GM12878 (cell line): ENCODE results near the gene FSIP1. TPM values are rescaled to one million over a fixed set of nuclear protein-coding genes. Genes with fewer than 3 reads are reported as not detected.

ENCODE experiments used
- ATAC-seq: fragments of 200-7000 bp; cut with Tn5 transposase; 3 replicates; pipeline ENCODE4 v1.9.1; 2020; ENCODE audit warnings: mild to moderate bottlenecking, moderate library complexity
- BruUV-seq: library from RNA; stranded (reverse); fragments of 400-500 nt; replicated peaks from 2 replicates; lab custom pipeline; 2021; lab: Mats Ljungman, UMichigan
- CTCF ChIA-PET: fragments of 300-600 bp; sonication (Branson Sonifier 250); formaldehyde crosslinking; extraction: SDS; loops from one replicate; lab custom pipeline; 2021; ENCODE audit warnings: inconsistent platforms; lab: Yijun Ruan, JAX
- POLR2A ChIA-PET: fragments of 350-600 bp; formaldehyde crosslinking; extraction: SDS; loops from one replicate; lab custom pipeline; 2021; ENCODE audit warnings: inconsistent platforms; lab: Charles Lee
- RAD21 ChIA-PET: fragments of 300-600 bp; sonication (Branson Sonifier 250); formaldehyde crosslinking; loops from one replicate; lab custom pipeline; 2023; ENCODE audit warnings: antibody characterized with exemption; ENCODE audit not compliant: unreplicated experiment; lab: Charles Lee
- SMC1A ChIA-PET: fragments of 300-600 bp; sonication (Branson Sonifier 250); formaldehyde crosslinking; loops from one replicate; lab custom pipeline; 2023; ENCODE audit not compliant: unreplicated experiment, uncharacterized antibody; lab: Charles Lee
- DNase-seq: peaks from one replicate; pipeline ENCODE4 v3.0.0-alpha.2; 2011; ENCODE audit warnings: low read depth, low spot score
- FAIRE-seq: peaks from 3 replicates; lab custom pipeline; 2011; peaks lifted over from hg19 to GRCh38; lab: Jason Lieb, UNC
- H2AFZ ChIP-seq: 2 replicates; pipeline ENCODE4 v1.6.0; 2011; ENCODE audit warnings: low read depth, low read length, control low read depth; ENCODE audit not compliant: control insufficient read depth
- H3K27ac ChIP-seq: 2 replicates; pipeline ENCODE4 v1.5.1; 2011; ENCODE audit warnings: control low read depth; ENCODE audit not compliant: control insufficient read depth, insufficient read depth
- H3K27me3 ChIP-seq, 2 experiments: replicated peaks in 1 of 2; 2 replicates each; pipeline versions ENCODE4 v1.6.0 to v1.6.1; 2011; ENCODE audit warnings: low read length in 1 of 2; ENCODE audit not compliant: control insufficient read depth in 2 of 2, insufficient read depth in 2 of 2
- H3K36me3 ChIP-seq, 2 experiments: 2 replicates each; pipeline ENCODE4 v1.5.1; 2011; ENCODE audit warnings: low read length in 1 of 2; ENCODE audit not compliant: control insufficient read depth in 2 of 2, insufficient read depth in 2 of 2
- H3K4me1 ChIP-seq: 2 replicates; pipeline ENCODE4 v1.6.1; 2011; ENCODE audit warnings: mild to moderate bottlenecking, low read length, moderate library complexity, mixed read lengths; ENCODE audit not compliant: control insufficient read depth, insufficient read depth
- H3K4me2 ChIP-seq: 2 replicates; pipeline ENCODE4 v1.6.0; 2011; ENCODE audit warnings: control low read depth; ENCODE audit not compliant: control insufficient read depth, insufficient read depth
- H3K4me3 ChIP-seq: fragments of 200-600 bp; sonication (generic); 2 replicates; pipeline ENCODE4 v1.5.1; 2016
- H3K79me2 ChIP-seq: 2 replicates; pipeline ENCODE4 v1.6.0; 2011; ENCODE audit warnings: low read length; ENCODE audit not compliant: control insufficient read depth, insufficient read depth
- H3K9ac ChIP-seq: 2 replicates; pipeline ENCODE4 v1.8.0; 2011; ENCODE audit warnings: low read length, control low read depth, mixed read lengths; ENCODE audit not compliant: control insufficient read depth, insufficient read depth
- H3K9me3 ChIP-seq: replicated peaks from 3 replicates; pipeline ENCODE4 v1.5.1; 2011; ENCODE audit warnings: mild to moderate bottlenecking, low read length; ENCODE audit not compliant: control insufficient read depth, insufficient read depth
- H4K20me1 ChIP-seq: 2 replicates; pipeline ENCODE4 v1.6.0; 2011; ENCODE audit not compliant: control insufficient read depth, insufficient read depth
- ATF7 ChIP-seq: fragments of 450-650 bp; IDR thresholded peaks from 2 replicates; pipeline ENCODE4 v1.6.1; 2016; ENCODE audit warnings: low read depth, mild to moderate bottlenecking
- EGR1 ChIP-seq, 2 experiments: IDR thresholded peaks; 1 replicate in 1 of 2; 2 replicates in 1 of 2; pipeline ENCODE4 v1.6.1; 2011 to 2012; ENCODE audit warnings: low read depth in 2 of 2, low read length in 2 of 2, borderline replicate concordance in 1 of 2, mild to moderate bottlenecking in 1 of 2, moderate library complexity in 1 of 2
- HCFC1 ChIP-seq: fragments of 150-350 bp; IDR thresholded peaks from 2 replicates; pipeline ENCODE4 v1.6.1; 2014; ENCODE audit warnings: low read length
- MYC ChIP-seq: IDR thresholded peaks from 2 replicates; pipeline ENCODE4 v1.6.1; 2011; ENCODE audit warnings: mild to moderate bottlenecking, low read length, moderate library complexity, inconsistent platforms; ENCODE audit not compliant: insufficient read depth, insufficient replicate concordance, insufficient read length, severe bottlenecking
- RAD21 ChIP-seq: IDR thresholded peaks from 2 replicates; pipeline ENCODE4 v1.6.1; 2011; ENCODE audit warnings: mild to moderate bottlenecking, low read depth, low read length, moderate library complexity; ENCODE audit not compliant: insufficient read depth
- RB1 ChIP-seq: fragments of 450-650 bp; formaldehyde crosslinking; IDR thresholded peaks from 2 replicates; pipeline ENCODE4 v1.6.1; 2017; ENCODE audit warnings: mild to moderate bottlenecking, borderline replicate concordance
- SREBF2 ChIP-seq: IDR thresholded peaks from 2 replicates; pipeline ENCODE4 v1.6.1; 2012; ENCODE audit warnings: mild to moderate bottlenecking, low read length
- TCF3 ChIP-seq: IDR thresholded peaks from 2 replicates; pipeline ENCODE4 v1.6.1; 2012; ENCODE audit warnings: low read depth, mild to moderate bottlenecking, low read length, borderline replicate concordance; ENCODE audit not compliant: insufficient read depth
- TCF7 ChIP-seq: IDR thresholded peaks from 2 replicates; pipeline ENCODE4 v1.6.1; 2014; ENCODE audit warnings: antibody characterized with exemption, borderline replicate concordance
- WGBS: methylation state at CpG from one replicate; pipeline ENCODE4 v1.1.6; 2016; ENCODE audit warnings: low lambda C conversion rate; ENCODE audit not compliant: insufficient replicate concordance, insufficient coverage; ENCODE audit errors: missing lambda C conversion rate; 5-methylcytosine and 5-hydroxymethylcytosine counted together
- in situ Hi-C: fragments of 300-500 bp; cut with MboI; formaldehyde crosslinking; loops from 9 replicates; pipeline ENCODE4 v1.14.3; 2018; ENCODE audit warnings: mixed read lengths
- intact Hi-C: fragments of 100-400 bp; cut with micrococcal nuclease; formaldehyde crosslinking; loops from one replicate; pipeline ENCODE4 v1.14.2; 2022; ENCODE audit not compliant: unreplicated experiment
- polyA plus RNA-seq, 11 experiments: library from polyadenylated mRNA; depleted of rRNA in 4 of 11; unstranded in 6 of 11; stranded (reverse) in 5 of 11; fragments of >200 nt; fragmentation: Nextera tagmentation in 4 of 11; fragmentation: Illumina TruSeq in 1 of 11; extraction: Ambion mirVana in 4 of 11; extraction: Trizol in 1 of 11; gene quantifications; 1 replicate in 1 of 11; 2 replicates in 10 of 11; pipeline versions ENCODE4 v1.2.1 to v1.2.3, GENCODE V29; 2011 to 2016; ENCODE audit warnings: inconsistent platforms in 2 of 11, missing spikeins in 2 of 11, low read depth in 1 of 11
- total RNA-seq, 4 experiments: library from RNA; depleted of rRNA in 3 of 4; stranded (reverse); fragments of >200 nt in 3 of 4; fragmentation: Illumina TruSeq in 1 of 4; extraction: Trizol in 1 of 4; gene quantifications; 2 replicates each; pipeline versions ENCODE4 v1.2.1 to v1.2.3, GENCODE V29; 2013 to 2021
- TF ChIP-seq, protein P1 (sequence below): IDR thresholded peaks from 2 replicates; pipeline ENCODE4 v1.6.1; 2011; ENCODE audit warnings: borderline replicate concordance, low read depth, mild to moderate bottlenecking, moderate library complexity, mixed read lengths, low read length; ENCODE audit not compliant: insufficient read depth; ENCODE audit errors: extremely low read length
- TF ChIP-seq, protein P2 (sequence below): fragments of 450-650 bp; IDR thresholded peaks from 2 replicates; pipeline ENCODE4 v1.6.1; 2018; ENCODE audit warnings: borderline replicate concordance, mild to moderate bottlenecking; ENCODE audit not compliant: partially characterized antibody
- TF ChIP-seq, protein P3 (sequence below): fragments of 450-650 bp; IDR thresholded peaks from 2 replicates; pipeline ENCODE4 v1.6.1; 2016; ENCODE audit warnings: mild to moderate bottlenecking, moderate library complexity, borderline replicate concordance

The FSIP1 gene
- total and polyA plus RNA-seq, 10 of the 15 experiments (the other 5 are each of a cell fraction or from before 2014, with no cell fraction given) = 0.15 to 0.67 (median 0.35) TPM

DNA sequence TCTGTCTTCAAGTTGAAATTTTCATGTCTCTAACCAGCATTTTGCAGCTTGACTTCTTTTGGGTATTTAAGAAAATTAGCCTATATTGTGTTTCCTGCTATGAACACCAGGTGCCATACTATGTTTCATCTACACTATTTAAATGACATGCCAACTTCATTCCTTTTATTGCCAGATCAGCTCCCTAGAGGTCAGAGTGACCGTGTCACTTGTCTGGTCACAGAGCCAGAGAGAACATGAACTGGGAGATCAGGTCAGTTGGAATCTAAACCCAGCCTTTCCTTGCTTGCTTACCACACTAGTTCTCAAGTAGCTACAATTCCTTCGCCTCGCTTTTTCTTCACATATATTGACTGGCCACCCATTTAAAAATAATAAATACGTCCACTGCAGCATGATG, 114.2 kb downstream of the FSIP1 start:
- ATAC-seq = no peak
- 51% methylated on average over 4 of the region's 4 CpGs for WGBS
- CTCF ChIA-PET = interaction anchor here (1.5 to 2.8 kb wide), 2 partner anchors 18 to 88 kb away, joined by 3 to 9 read pairs; no protein-coding TSS in a partner anchor
- TF ChIP-seq RB1 = no peak
- TF ChIP-seq TCF7 = no peak
- TF ChIP-seq EGR1 (IDR thresholded peaks at IDR 0.05; ENCODE audit: borderline replicate concordance in 1 of 2, low read depth in 2 of 2, low read length in 2 of 2) = no peak
- no peak for TF ChIP-seq HCFC1
- TF ChIP-seq ATF7 = no peak
- TF ChIP-seq, protein P1, sequence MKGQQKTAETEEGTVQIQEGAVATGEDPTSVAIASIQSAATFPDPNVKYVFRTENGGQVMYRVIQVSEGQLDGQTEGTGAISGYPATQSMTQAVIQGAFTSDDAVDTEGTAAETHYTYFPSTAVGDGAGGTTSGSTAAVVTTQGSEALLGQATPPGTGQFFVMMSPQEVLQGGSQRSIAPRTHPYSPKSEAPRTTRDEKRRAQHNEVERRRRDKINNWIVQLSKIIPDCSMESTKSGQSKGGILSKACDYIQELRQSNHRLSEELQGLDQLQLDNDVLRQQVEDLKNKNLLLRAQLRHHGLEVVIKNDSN = no peak
- TF ChIP-seq SREBF2 = no peak
- TF ChIP-seq, protein P2, sequence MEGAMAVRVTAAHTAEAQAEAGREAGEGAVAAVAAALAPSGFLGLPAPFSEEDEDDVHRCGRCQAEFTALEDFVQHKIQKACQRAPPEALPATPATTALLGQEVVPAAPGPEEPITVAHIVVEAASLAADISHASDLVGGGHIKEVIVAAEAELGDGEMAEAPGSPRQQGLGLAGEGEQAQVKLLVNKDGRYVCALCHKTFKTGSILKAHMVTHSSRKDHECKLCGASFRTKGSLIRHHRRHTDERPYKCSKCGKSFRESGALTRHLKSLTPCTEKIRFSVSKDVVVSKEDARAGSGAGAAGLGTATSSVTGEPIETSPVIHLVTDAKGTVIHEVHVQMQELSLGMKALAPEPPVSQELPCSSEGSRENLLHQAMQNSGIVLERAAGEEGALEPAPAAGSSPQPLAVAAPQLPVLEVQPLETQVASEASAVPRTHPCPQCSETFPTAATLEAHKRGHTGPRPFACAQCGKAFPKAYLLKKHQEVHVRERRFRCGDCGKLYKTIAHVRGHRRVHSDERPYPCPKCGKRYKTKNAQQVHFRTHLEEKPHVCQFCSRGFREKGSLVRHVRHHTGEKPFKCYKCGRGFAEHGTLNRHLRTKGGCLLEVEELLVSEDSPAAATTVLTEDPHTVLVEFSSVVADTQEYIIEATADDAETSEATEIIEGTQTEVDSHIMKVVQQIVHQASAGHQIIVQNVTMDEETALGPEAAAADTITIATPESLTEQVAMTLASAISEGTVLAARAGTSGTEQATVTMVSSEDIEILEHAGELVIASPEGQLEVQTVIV = no peak
- no peak for TF ChIP-seq RAD21
- no peak for TF ChIP-seq MYC
- TF ChIP-seq, protein P3, sequence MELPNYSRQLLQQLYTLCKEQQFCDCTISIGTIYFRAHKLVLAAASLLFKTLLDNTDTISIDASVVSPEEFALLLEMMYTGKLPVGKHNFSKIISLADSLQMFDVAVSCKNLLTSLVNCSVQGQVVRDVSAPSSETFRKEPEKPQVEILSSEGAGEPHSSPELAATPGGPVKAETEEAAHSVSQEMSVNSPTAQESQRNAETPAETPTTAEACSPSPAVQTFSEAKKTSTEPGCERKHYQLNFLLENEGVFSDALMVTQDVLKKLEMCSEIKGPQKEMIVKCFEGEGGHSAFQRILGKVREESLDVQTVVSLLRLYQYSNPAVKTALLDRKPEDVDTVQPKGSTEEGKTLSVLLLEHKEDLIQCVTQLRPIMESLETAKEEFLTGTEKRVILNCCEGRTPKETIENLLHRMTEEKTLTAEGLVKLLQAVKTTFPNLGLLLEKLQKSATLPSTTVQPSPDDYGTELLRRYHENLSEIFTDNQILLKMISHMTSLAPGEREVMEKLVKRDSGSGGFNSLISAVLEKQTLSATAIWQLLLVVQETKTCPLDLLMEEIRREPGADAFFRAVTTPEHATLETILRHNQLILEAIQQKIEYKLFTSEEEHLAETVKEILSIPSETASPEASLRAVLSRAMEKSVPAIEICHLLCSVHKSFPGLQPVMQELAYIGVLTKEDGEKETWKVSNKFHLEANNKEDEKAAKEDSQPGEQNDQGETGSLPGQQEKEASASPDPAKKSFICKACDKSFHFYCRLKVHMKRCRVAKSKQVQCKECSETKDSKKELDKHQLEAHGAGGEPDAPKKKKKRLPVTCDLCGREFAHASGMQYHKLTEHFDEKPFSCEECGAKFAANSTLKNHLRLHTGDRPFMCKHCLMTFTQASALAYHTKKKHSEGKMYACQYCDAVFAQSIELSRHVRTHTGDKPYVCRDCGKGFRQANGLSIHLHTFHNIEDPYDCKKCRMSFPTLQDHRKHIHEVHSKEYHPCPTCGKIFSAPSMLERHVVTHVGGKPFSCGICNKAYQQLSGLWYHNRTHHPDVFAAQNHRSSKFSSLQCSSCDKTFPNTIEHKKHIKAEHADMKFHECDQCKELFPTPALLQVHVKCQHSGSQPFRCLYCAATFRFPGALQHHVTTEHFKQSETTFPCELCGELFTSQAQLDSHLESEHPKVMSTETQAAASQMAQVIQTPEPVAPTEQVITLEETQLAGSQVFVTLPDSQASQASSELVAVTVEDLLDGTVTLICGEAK = no peak
- no peak for TF ChIP-seq TCF3
- TF ChIP-seq, all 136 proteins: peak for 0
- BruUV-seq = no TSS peak
- H3K79me2 ChIP-seq = no peaks in the 10 kb centered on the region
- FAIRE-seq (no peak), DNase-seq (no peak)
- H2AFZ ChIP-seq = no peak overlapping the region
- POLR2A ChIA-PET = no interaction called here
- no peaks in the 10 kb centered on the region for H3K27me3 ChIP-seq
- H3K9me3 ChIP-seq = no peaks in the 10 kb centered on the region
- no peak overlapping the region for H3K9ac ChIP-seq
- in situ Hi-C loops = no loop called here
- no peaks in the 10 kb centered on the region for H3K36me3 ChIP-seq
- RAD21 ChIA-PET = interaction anchor here (1.4 to 1.5 kb wide), 2 partner anchors 11 to 89 kb away, joined by 3 to 9 read pairs; no protein-coding TSS in a partner anchor
- H4K20me1 ChIP-seq = no peaks in the 10 kb centered on the region
- intact Hi-C loops = no loop called here
- H3K4me3 ChIP-seq = no peak overlapping the region
- no peak overlapping the region for H3K27ac ChIP-seq
- H3K4me1 ChIP-seq = no peaks in the 10 kb centered on the region
- SMC1A ChIA-PET = interaction anchor here (4.8 kb wide), 1 partner anchor 46 kb away, joined by 36 read pairs; no protein-coding TSS in a partner anchor
- H3K4me2 ChIP-seq = no peak overlapping the region
